T47D (cell line): ENCODE results near the gene NBPF6.
"Not testable (repeated sequence)": the region's sequence is repeated elsewhere in the genome, so short reads cannot be mapped to it uniquely, and the experiment has no call there.

Experiments
- DNase-seq, 2 experiments: peaks; one replicate each; pipeline versions ENCODE4 v3.0.0 to v3.0.0-alpha.2; 2011 to 2012; ENCODE audit warnings: low read depth in 1 of 2, low spot score in 1 of 2
- in situ Hi-C: cut with HindIII; loops from 2 replicates; pipeline ENCODE4 v1.10.0; 2016; ENCODE audit warnings: low sequenced_read_pairs, low pct_unique_long_range_greater_than_20kb

Gene NBPF6, protein sequence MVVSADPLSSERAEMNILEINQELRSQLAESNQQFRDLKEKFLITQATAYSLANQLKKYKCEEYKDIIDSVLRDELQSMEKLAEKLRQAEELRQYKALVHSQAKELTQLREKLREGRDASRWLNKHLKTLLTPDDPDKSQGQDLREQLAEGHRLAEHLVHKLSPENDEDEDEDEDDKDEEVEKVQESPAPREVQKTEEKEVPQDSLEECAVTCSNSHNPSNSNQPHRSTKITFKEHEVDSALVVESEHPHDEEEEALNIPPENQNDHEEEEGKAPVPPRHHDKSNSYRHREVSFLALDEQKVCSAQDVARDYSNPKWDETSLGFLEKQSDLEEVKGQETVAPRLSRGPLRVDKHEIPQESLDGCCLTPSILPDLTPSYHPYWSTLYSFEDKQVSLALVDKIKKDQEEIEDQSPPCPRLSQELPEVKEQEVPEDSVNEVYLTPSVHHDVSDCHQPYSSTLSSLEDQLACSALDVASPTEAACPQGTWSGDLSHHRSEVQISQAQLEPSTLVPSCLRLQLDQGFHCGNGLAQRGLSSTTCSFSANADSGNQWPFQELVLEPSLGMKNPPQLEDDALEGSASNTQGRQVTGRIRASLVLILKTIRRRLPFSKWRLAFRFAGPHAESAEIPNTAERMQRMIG

DNA sequence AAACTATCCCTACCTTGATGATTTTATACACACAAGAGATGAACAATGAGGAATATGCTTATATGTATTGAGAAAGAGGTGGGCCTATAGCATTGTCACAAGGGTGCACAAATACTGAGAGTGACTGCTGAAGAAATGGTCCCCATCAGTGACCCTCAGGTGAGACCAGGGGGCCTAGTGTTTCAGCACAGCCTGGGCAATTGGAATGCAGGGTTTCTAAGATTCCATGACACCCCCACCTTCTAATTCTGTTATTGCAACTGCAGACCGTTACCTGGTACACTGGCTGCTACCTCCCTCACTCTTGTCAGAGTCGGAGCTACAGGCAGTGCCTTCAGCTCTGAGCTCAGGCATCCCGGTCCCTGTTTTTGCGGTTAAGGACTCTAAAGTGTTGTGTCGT is at the start of gene NBPF6:
TSS of gene NBPF6 (plus strand) at position 301 of the 400 bp plus-strand sequence. CDS start 259 bp downstream, outside the sequence.
- DNase-seq, in situ Hi-C loops: not testable (repeated sequence)

DNA sequence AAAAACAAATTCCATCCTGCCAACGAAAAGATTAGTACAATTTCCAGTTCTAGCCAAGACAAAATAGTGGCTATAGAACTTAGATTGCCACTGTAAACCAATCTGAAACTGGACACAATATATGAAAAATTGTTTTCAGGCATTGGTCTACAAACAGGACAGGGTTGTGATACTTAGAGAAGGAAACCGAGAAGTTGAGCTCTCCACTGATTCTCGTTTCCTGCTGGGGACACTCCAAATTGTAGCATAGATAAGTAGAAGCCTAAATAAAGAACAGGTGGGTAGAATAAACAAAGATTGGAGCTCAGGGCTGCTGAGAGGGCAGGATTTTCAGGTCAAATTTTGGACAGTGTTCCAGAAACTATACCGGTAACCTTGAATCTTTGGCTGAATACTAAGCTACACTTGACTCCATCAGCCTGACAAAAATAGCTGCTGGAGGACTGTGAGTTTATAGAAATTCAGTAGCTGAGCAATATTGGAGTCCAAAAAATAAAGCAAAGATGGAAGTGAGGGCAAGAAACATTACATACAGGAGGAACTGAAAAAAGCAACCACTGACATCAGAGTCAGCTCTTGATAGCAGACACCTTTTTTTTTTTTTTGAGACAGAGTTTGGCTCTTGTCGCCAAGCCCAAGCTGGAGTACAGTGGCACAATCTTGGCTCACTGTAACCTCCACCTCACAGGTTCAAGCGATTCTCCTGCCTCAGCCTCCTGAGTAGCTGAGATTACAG is 38.9 kb upstream of the NBPF6 start:
- DNase-seq, in situ Hi-C loops: not testable (repeated sequence)

DNA sequence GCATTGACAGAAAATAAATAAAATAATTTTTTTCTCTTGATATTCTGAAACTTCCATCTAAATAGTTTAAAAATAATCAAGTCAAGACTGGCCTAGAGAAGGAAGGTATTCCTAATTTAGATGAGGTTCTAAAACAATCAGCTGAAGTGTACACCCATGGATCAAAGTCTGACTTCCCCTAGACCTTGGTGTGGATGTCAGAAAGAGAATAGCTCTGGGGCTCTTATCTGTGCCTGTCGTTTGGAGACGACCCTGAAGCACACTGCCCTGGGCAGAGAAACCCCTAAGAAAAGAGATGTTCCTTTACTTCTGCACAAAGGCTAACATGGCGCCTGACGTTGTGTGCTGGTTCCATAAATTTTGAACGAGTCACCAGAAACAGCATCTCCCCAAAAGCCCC is 30.0 kb upstream of the NBPF6 start:
- in situ Hi-C loops: not testable (repeated sequence)

DNA sequence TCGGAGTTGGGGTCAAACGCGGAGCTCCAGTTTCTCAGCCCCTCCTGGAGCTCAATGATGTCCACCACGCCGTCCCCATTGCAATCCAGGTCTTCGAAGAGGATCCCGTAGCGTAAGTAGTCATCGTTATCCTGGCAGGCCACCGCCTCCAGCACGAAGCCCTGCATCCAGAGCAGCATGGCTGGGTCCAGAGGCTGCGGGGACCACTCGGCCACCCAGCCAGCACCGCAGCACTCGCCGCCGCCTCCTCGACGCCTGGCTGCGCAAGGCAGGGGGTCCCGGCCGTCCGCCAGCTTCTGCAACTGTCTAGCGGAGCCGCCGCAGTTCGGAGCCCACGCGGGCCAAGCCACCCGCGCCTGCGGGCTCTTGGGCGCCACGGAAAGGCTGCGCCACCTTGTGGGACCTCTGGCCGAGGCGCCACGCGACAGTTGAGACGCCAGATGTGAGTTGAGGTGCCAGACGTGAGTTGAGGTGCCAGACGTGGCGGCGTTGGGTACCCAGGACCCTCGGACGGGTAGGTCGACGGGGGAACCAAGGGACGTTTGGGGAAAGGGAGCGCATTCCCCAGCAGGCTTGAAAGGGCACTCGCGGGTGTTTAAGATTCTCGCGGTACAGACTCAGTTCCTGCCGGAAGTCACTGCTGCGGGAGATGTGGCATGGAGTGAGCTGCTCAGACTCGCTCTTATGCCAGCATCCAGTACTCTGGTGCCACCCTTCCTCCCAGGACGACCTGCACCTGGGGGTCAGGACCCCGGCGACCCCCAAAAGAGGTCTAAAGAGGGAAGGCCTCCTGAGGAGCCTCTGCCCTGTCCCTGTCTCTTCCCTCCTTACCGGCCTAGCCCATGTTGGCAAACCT is 28.9 kb upstream of the NBPF6 start:
- in situ Hi-C loops: not testable (repeated sequence)

More for the DNA sequence above, 30.0 kb upstream of the NBPF6 start:
- DNase-seq: not testable (repeated sequence)

DNA sequence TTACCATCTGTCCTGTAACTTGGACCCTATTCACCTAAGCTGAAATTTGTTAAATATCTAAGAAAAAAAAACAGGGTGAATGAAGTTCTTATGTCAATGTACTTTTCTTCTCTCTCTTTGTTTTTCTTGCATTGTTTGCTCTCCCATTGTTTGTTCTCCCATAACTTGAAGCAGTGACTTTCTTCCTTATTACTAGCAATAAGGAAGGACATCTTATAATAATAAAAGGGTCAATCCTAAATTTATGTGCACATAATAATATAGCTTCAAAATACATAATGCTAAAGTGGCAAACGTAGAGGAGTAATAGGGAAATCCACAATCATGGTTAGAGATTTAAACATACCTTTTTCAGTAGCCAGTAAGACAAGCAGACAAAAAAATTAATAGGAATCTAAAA is 23.3 kb upstream of the NBPF6 start:
- in situ Hi-C loops, DNase-seq: not testable (repeated sequence)

More for the DNA sequence above, 28.9 kb upstream of the NBPF6 start:
- not testable (repeated sequence) for DNase-seq

DNA sequence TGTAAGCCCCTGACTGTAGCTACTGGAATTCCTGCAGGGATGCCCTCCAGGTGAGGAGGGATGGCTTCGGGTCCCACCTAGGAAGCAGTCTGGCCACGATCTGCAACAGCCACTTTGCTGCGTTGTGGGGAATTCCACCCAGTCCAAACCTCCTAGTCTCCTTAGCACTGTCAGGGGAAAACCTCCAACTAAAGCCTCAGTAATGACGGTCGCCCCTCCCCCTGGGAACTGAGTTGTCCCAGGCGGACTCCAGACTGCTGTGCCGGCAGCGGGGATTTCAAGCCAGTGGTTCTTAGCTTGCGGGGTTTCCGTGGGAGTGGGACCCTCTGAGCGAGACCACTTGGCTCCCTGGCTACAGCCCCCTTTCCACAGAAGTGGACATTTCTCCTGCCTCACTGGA is 18.1 kb upstream of the NBPF6 start:
- in situ Hi-C loops, DNase-seq: not testable (repeated sequence)

GRCh38 chr1:108433404-108433803 is 16.7 kb upstream of the NBPF6 start:
- in situ Hi-C loops, DNase-seq: not testable (repeated sequence)

DNA sequence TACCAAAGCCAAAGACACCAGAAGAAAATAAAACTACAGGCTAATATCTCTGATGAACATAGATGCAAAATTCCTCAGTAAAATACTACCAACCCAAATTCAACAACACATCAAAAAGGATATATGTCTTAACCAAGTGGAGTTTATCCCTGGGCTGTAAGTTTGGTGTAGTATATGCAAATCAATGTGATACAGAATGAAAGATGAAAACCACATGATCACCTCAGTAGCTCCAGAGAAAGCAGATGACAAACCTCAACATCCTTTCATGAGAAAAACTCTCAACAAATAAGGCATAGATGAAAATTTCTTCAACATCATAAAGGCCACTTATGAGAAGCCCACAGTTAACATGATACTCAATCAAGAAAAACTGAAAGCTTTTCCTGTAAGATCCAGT is 11.6 kb upstream of the NBPF6 start:
- DNase-seq, in situ Hi-C loops: not testable (repeated sequence)

GRCh38 chr1:108454521-108454920 is 4.4 kb downstream of the NBPF6 start:
- in situ Hi-C loops, DNase-seq: not testable (repeated sequence)

DNA sequence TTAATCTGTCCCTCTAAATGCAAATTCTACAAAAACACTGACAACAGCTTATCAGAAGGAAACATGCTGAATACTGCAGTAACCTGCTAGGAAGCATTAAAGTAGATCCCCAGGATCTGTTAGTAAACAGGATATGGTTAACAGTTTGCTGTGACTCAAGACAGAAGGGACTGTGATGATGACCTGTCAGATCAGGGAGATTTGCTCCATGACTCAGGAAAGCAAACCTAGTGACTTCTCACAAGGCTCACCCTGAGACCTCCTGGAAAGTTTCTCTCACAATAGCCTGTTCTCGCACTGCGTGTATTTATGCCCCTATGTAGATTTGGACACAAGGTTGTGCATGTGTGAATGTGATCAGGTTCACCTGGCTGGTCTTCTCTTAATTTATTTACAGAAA is 8.5 kb downstream of the NBPF6 start:
- DNase-seq, in situ Hi-C loops: not testable (repeated sequence)

DNA sequence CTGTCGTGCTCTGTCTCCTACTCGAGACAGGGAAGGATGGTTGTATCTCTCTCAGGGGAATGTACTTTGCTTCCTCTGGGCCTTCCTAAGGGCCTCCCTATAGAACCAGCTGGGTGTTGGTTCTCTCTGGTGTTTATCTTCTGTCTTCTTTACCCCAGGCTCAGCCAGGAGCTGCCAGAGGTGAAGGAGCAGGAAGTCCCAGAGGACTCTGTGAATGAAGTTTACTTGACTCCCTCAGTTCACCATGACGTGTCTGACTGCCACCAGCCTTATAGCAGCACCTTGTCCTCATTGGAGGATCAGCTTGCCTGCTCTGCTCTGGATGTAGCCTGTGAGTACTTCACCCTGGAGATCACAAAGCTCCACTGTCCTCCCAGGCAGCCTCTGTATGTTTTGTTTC is 11.6 kb downstream of the NBPF6 start:
- in situ Hi-C loops, DNase-seq: not testable (repeated sequence)

DNA sequence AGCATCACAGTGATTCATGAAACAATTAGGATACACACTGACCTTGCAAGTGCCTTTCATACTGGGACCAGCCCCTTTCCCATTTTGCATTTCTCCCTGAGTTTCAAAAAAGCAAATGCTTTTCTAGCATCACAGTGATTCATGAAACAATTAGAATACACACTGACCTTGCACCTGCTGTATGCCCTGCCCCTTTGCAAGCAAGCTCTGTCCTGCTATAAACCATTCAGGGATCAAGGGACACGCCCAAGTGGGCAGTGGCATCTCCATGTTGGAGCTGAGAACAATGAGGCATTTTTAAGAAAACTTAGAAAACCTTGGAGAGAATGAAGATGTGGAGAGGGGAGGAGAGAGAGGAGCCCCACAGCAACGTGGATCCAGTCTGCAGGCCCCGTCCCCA is 13.8 kb downstream of the NBPF6 start:
- in situ Hi-C loops, DNase-seq: not testable (repeated sequence)

DNA sequence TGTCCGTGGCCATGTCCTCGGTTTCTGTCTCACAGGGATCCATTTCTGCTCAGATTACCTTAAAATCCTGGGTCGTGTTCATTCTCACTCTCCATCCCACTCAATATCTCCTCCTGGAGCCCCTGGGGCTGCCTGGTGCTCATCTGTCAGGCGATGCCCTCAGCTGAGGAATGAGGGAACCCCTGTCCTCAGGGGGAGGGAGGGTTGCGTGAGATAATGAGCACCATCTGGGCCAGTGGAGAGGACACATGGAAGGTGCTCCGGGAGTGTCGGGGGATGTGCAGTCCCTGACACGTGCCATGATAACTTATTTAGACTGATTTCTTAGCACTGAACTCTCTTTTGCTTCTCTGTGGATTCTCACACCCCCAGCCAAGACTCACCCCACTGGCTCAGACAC is 16.0 kb downstream of the NBPF6 start:
- DNase-seq, in situ Hi-C loops: not testable (repeated sequence)

- DNase-seq, in situ Hi-C loops: not testable (repeated sequence)
Measured at GRCh38 chr1:108467155-108467554, 17.0 kb downstream of the NBPF6 start.

GRCh38 chr1:108470750-108471149 is 20.6 kb downstream of the NBPF6 start:
- in situ Hi-C loops, DNase-seq: not testable (repeated sequence)

- DNase-seq, in situ Hi-C loops: not testable (repeated sequence)
Measured at GRCh38 chr1:108474516-108474915, 24.4 kb downstream of the NBPF6 start.
